ENCODE data around the gene MAP4. TPM values are rescaled to one million over a fixed set of nuclear protein-coding genes. Genes with fewer than 3 reads are reported as not detected.

The MAP4 gene
- total and polyA plus RNA-seq, 2 donors (not counting 3 experiments of a cell fraction or from before 2014, with no cell fraction given), result 121 to 290 TPM

DNA sequence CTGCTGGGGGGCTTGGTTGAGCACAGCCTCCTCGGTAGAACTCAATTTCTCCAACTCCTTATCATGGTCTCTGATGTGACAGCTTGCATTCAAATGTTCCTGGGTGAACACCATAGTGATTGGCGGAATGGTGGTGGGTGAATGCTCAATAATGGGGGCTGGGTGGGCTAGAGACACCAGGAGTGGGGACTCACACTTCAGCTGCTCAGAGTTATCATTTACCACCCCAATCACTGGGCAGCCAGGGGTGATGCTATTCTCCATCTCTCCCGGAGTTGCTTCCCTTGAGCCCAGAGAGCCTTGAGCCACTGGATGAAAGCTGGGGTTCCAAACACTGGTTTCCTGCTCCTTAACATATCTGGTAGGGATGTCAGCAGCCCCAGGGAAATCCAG lies 124.6 kb downstream of the MAP4 start:
- Histone ChIP-seq H4K20me1 (replicated peaks; ENCODE audit: control insufficient read depth, extremely low read depth, insufficient read depth, low read length) (no peaks in the 10 kb centered on the region), H3K36me3 (ENCODE audit: control insufficient read depth in 2 of 2, extremely low read depth in 1 of 2, insufficient read depth in 2 of 2, low read length in 2 of 2) (peaks cover 11 to 19% of the 10 kb centered on the region in 2 experiments), H3K27me3 (ENCODE audit: control insufficient read depth in 2 of 2, insufficient read depth in 2 of 2, low read length in 2 of 2) (no peaks in the 10 kb centered on the region), H2AFZ (ENCODE audit: low read depth, low read length) (no peak overlapping the region), H3K4me3 (replicated peaks in 1 of 3; ENCODE audit: insufficient read depth in 1 of 3, low read depth in 1 of 3, low read length in 3 of 3) (no peak overlapping the region), H3K4me1 (ENCODE audit: control insufficient read depth, extremely low read depth, insufficient read depth, low read length) (peaks cover 5% of the 10 kb centered on the region), H3K9me3 (replicated peaks; ENCODE audit: control insufficient read depth, insufficient read depth, low read length) (no peaks in the 10 kb centered on the region), H3K9me1 (replicated peaks; ENCODE audit: control insufficient read depth, extremely low read depth, insufficient read depth, low read length) (no peaks in the 10 kb centered on the region), H3K79me2 (ENCODE audit: control insufficient read depth, insufficient read depth, low read length) (no peaks in the 10 kb centered on the region), H3K9ac (replicated peaks; ENCODE audit: extremely low read depth, insufficient read depth, low read length) (no peak overlapping the region), H3K27ac (ENCODE audit: insufficient read depth, low read depth, low read length) (no peak overlapping the region), H3K4me2 (ENCODE audit: insufficient read depth, low read length) (no peak overlapping the region)
- FAIRE-seq (no peak), DNase-seq (ENCODE audit: low read depth, low spot score) (no peak)
- TF ChIP-seq MYC (IDR thresholded peaks at IDR 0.05; ENCODE audit: low read depth, low read length), result no peak
- TF ChIP-seq, protein P1, sequence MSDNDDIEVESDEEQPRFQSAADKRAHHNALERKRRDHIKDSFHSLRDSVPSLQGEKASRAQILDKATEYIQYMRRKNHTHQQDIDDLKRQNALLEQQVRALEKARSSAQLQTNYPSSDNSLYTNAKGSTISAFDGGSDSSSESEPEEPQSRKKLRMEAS (IDR thresholded peaks at IDR 0.05; ENCODE audit: insufficient read depth, insufficient read length), result no peak
- no peak for TF ChIP-seq POLR2AphosphoS5 (IDR thresholded peaks at IDR 0.05; ENCODE audit: insufficient read depth, low read depth, low read length)
- TF ChIP-seq, protein P2, sequence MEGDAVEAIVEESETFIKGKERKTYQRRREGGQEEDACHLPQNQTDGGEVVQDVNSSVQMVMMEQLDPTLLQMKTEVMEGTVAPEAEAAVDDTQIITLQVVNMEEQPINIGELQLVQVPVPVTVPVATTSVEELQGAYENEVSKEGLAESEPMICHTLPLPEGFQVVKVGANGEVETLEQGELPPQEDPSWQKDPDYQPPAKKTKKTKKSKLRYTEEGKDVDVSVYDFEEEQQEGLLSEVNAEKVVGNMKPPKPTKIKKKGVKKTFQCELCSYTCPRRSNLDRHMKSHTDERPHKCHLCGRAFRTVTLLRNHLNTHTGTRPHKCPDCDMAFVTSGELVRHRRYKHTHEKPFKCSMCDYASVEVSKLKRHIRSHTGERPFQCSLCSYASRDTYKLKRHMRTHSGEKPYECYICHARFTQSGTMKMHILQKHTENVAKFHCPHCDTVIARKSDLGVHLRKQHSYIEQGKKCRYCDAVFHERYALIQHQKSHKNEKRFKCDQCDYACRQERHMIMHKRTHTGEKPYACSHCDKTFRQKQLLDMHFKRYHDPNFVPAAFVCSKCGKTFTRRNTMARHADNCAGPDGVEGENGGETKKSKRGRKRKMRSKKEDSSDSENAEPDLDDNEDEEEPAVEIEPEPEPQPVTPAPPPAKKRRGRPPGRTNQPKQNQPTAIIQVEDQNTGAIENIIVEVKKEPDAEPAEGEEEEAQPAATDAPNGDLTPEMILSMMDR (IDR thresholded peaks at IDR 0.05; ENCODE audit: extremely low read depth in 1 of 2, insufficient read depth in 1 of 2, low read depth in 1 of 2, low read length in 2 of 2), result no peak
- TF ChIP-seq GATA2 (IDR thresholded peaks at IDR 0.05; ENCODE audit: insufficient read depth, insufficient read length, low read depth, low read length), result no peak
- no peak for TF ChIP-seq POLR2A (IDR thresholded peaks at IDR 0.05; ENCODE audit: low read depth, low read length)
- TF ChIP-seq FOS (IDR thresholded peaks at IDR 0.05; ENCODE audit: borderline replicate concordance, insufficient read depth, low read length), result no peak
- no TSS peak for BruUV-seq (replicated peaks)
- CTCF ChIA-PET, result interaction anchor here (1.6 to 1.9 kb wide), 2 partner anchors 98 to 266 kb away, joined by 5 to 10 read pairs (median 8); no protein-coding TSS in a partner anchor
- dilution Hi-C loops (cut with MboI; ENCODE audit: extremely low pct_ligation_motif_present, low sequenced_read_pairs), result no loop called here
- POLR2A ChIA-PET, result no interaction called here
- intact Hi-C loops (cut with micrococcal nuclease), result no loop called here

Measured in endothelial cell of umbilical vein (primary cell).